Measurements from ENCODE around the gene ATXN2. TPM values are rescaled to one million over a fixed set of nuclear protein-coding genes. Genes with fewer than 3 reads are reported as not detected.

The ATXN2 gene
- total RNA-seq, 2 experiments from 2014 or later: 36.1 to 81.4 TPM

DNA sequence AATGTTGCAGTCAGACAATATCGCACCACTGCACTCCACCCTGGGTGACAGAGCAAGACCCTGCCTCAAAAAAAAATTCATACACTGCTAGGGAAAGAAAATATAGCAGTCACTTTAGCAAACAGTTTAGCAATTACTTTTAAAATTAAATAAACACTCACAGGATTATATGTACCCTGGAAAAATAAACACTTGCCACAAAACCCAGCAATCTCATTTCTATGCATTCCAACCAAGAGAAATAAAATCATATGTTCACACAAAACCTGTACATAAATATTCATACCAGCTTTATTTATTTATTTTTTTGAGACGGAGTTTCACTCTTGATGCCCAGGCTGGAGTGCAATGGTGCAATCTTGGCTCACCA, 20.2 kb downstream of the ATXN2 start:
- Histone ChIP-seq H3K9me3 (ENCODE audit: low read length) (no peaks in the 10 kb centered on the region), H3K27ac (ENCODE audit: low read depth, low read length, poor library complexity, severe bottlenecking) (no peak overlapping the region), H3K79me2 (ENCODE audit: insufficient read depth, low read depth, low read length) (peaks cover 59% of the 10 kb centered on the region), H3K36me3 (ENCODE audit: insufficient read depth, low read length) (peaks cover 14% of the 10 kb centered on the region), H3K4me1 (ENCODE audit: insufficient read depth, low read length, poor library complexity, severe bottlenecking) (peaks cover 7% of the 10 kb centered on the region), H3K4me2 (ENCODE audit: low read length) (no peak overlapping the region), H2AFZ (ENCODE audit: low read length) (no peak overlapping the region), H3K4me3 (ENCODE audit: low read depth, low read length, poor library complexity, severe bottlenecking) (no peak overlapping the region), H4K20me1 (ENCODE audit: insufficient read depth, low read length) (no peaks in the 10 kb centered on the region; the same call in 1 of the 2 replicates), H3K9me2 (ENCODE audit: insufficient read depth, low read length) (no peaks in the 10 kb centered on the region)
- no TSS peak for BruUV-seq (replicated peaks)
- CTCF ChIA-PET (ENCODE audit: unreplicated experiment): no interaction called here
- intact Hi-C loops (cut with micrococcal nuclease; ENCODE audit: unreplicated experiment): no loop called here
- no peak for TF ChIP-seq CTCF (conservative IDR thresholded peaks at IDR 0.05; ENCODE audit: low read length)
- TF ChIP-seq EZH2phosphoT487 (IDR thresholded peaks at IDR 0.05; ENCODE audit: borderline replicate concordance, low read depth, low read length): no peak
- POLR2A ChIA-PET: no interaction called here
- no peak for DNase-seq (ENCODE audit: low spot score)

- Histone ChIP-seq H3K9me3 (ENCODE audit: low read length) (no peaks in the 10 kb centered on the region), H4K20me1 (ENCODE audit: insufficient read depth, low read length) (no peaks in the 10 kb centered on the region; the same call in 1 of the 2 replicates), H3K36me3 (ENCODE audit: insufficient read depth, low read length) (peaks cover 14% of the 10 kb centered on the region), H3K4me2 (ENCODE audit: low read length) (no peak overlapping the region), H2AFZ (ENCODE audit: low read length) (no peak overlapping the region), H3K4me1 (ENCODE audit: insufficient read depth, low read length, poor library complexity, severe bottlenecking) (peaks cover 7% of the 10 kb centered on the region), H3K27ac (ENCODE audit: low read depth, low read length, poor library complexity, severe bottlenecking) (no peak overlapping the region), H3K79me2 (ENCODE audit: insufficient read depth, low read depth, low read length) (peaks cover 59% of the 10 kb centered on the region), H3K4me3 (ENCODE audit: low read depth, low read length, poor library complexity, severe bottlenecking) (no peak overlapping the region), H3K9me2 (ENCODE audit: insufficient read depth, low read length) (no peaks in the 10 kb centered on the region)
- TF ChIP-seq EZH2phosphoT487 (IDR thresholded peaks at IDR 0.05; ENCODE audit: borderline replicate concordance, low read depth, low read length): no peak
- TF ChIP-seq CTCF (conservative IDR thresholded peaks at IDR 0.05; ENCODE audit: low read length): no peak
- BruUV-seq (replicated peaks): TSS peak; percentile 35
- no peak for DNase-seq (ENCODE audit: low spot score)
- CTCF ChIA-PET (ENCODE audit: unreplicated experiment): no interaction called here
- intact Hi-C loops (cut with micrococcal nuclease; ENCODE audit: unreplicated experiment): no loop called here
- POLR2A ChIA-PET: no interaction called here
These were observed 20.7 kb downstream of the ATXN2 start for GRCh38 chr12:111578276-111578970.

DNA sequence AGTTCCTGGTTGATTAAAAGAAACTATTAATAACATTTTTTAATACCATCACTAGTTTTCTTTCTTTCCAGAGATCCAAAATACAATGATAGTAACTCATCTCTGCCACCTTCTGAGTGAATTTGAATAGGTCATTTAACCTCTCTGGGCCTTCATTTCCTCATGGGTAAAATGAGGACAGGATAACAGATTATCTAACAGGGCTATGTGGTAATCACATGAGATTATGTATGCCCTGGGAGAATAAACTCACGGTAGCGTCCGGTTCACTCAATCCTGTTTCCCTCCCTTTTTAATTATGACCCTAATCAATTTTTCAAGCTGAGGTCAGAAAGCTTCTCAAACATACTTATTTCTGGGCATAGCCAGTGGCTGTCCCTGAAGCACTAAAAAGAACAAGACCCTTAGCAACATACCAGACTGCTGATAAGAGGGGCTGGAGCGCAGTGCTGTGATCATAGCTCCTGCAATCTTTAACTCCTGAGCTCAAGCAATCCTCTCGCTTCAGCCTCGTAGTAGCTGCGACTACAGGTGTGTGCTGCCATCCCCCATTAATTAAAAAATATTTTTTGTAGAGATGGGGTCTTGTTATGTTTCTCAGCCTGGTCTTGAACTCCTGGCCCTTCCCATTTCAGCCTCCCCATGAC, 24.2 kb downstream of the ATXN2 start:
- no peak for TF ChIP-seq CTCF (conservative IDR thresholded peaks at IDR 0.05; ENCODE audit: low read length)
- TF ChIP-seq EZH2phosphoT487 (IDR thresholded peaks at IDR 0.05; ENCODE audit: borderline replicate concordance, low read depth, low read length): no peak
- ChIA-PET POLR2A (interaction anchor here (0.5 to 1.2 kb wide), 5 partner anchors 8 to 256 kb away, joined by 3 to 8 read pairs (median 3); no protein-coding TSS in a partner anchor), CTCF (ENCODE audit: unreplicated experiment) (no interaction called here)
- Histone ChIP-seq H2AFZ (ENCODE audit: low read length) (no peak overlapping the region), H4K20me1 (ENCODE audit: insufficient read depth, low read length) (no peaks in the 10 kb centered on the region), H3K36me3 (ENCODE audit: insufficient read depth, low read length) (peaks cover 10% of the 10 kb centered on the region), H3K27ac (ENCODE audit: low read depth, low read length, poor library complexity, severe bottlenecking) (no peak overlapping the region), H3K4me3 (ENCODE audit: low read depth, low read length, poor library complexity, severe bottlenecking) (no peak overlapping the region), H3K79me2 (ENCODE audit: insufficient read depth, low read depth, low read length) (peaks cover 64% of the 10 kb centered on the region; the same call in 1 of the 2 replicates), H3K4me2 (ENCODE audit: low read length) (no peak overlapping the region), H3K9me2 (ENCODE audit: insufficient read depth, low read length) (no peaks in the 10 kb centered on the region), H3K9me3 (ENCODE audit: low read length) (no peaks in the 10 kb centered on the region), H3K4me1 (ENCODE audit: insufficient read depth, low read length, poor library complexity, severe bottlenecking) (peaks cover 7% of the 10 kb centered on the region)
- no peak for DNase-seq (ENCODE audit: low spot score)
- TSS peak; percentile 8 for BruUV-seq (replicated peaks)
- intact Hi-C loops (cut with micrococcal nuclease; ENCODE audit: unreplicated experiment): no loop called here
